ENCODE results near the gene KRT31. TPM values are rescaled to one million over a fixed set of nuclear protein-coding genes. Genes with fewer than 3 reads are reported as not detected.

Gene KRT31
- total and polyA plus RNA-seq, 2 of the 8 experiments (the other 6 are each of a cell fraction or from before 2014, with no cell fraction given): not detected

- no peak overlapping the region for H3K56ac ChIP-seq (replicated peaks; ENCODE audit: insufficient read length, low read depth, low read length)
- H3K27ac ChIP-seq (ENCODE audit: low read depth, low read length): no peak overlapping the region
- no peak overlapping the region for H3K18ac ChIP-seq (ENCODE audit: extremely low read depth, low read length)
- FAIRE-seq: no peak
- WGBS, 2 experiments (ENCODE audit: extremely low coverage in 1 of 2, insufficient coverage in 1 of 2, insufficient read length in 1 of 2, insufficient replicate concordance in 2 of 2, low coverage in 1 of 2, low lambda C conversion rate in 2 of 2, missing lambda C conversion rate in 1 of 2): 91% methylated on average over 4 of the region's 4 CpGs; no CpG with 5 or more reads in 1 of the 2 experiments
- no peak overlapping the region for H2BK12ac ChIP-seq (ENCODE audit: low read depth, low read length)
- DNase-seq (ENCODE audit: low read depth in 1 of 2, low spot score in 2 of 2): no peak
- no peaks in the 10 kb centered on the region for H3K36me3 ChIP-seq (ENCODE audit: control insufficient read depth in 2 of 4, insufficient read depth in 4 of 4, low read length in 3 of 4)
- H4K20me1 ChIP-seq (replicated peaks in 1 of 2; ENCODE audit: control insufficient read depth in 1 of 2, insufficient read depth in 2 of 2, low read length in 2 of 2): no peaks in the 10 kb centered on the region
- H2BK20ac ChIP-seq (ENCODE audit: low read length): no peak overlapping the region
- H2BK15ac ChIP-seq (ENCODE audit: low read length): no peak overlapping the region
- H3K4me1 ChIP-seq (replicated peaks in 1 of 4; ENCODE audit: control insufficient read depth in 3 of 4, insufficient read depth in 4 of 4, low read length in 3 of 4): peaks cover 0 to 7% (median 1%) of the 10 kb centered on the region in 4 experiments; a peak in 5 of 7 replicates
- no peak overlapping the region for H2AK5ac ChIP-seq (ENCODE audit: low read depth, low read length)
- H2AFZ ChIP-seq (ENCODE audit: low read length): no peak overlapping the region
- no peak overlapping the region for H4K8ac ChIP-seq (ENCODE audit: extremely low read depth, insufficient read depth, low read length)
- ChIA-PET CTCF (ENCODE audit: partially characterized antibody) (interaction anchor here (1.0 to 3.1 kb wide), 3 partner anchors 29 to 134 kb away, joined by 4 to 14 read pairs (median 5); no protein-coding TSS in a partner anchor), POLR2A (ENCODE audit: partially characterized antibody) (no interaction called here)
- no peak for TF ChIP-seq TAF1 (IDR thresholded peaks at IDR 0.05; ENCODE audit: low read depth, low read length)
- TF ChIP-seq SP4 (IDR thresholded peaks at IDR 0.05; ENCODE audit: low read length): no peak
- TF ChIP-seq KDM5A (IDR thresholded peaks at IDR 0.05; ENCODE audit: low read length): no peak
- TF ChIP-seq EGR1 (IDR thresholded peaks at IDR 0.05; ENCODE audit: borderline replicate concordance, low read depth, low read length): no peak
- no peak for TF ChIP-seq RXRA (IDR thresholded peaks at IDR 0.05; ENCODE audit: insufficient read depth, low read depth, low read length)
- no peak for TF ChIP-seq JUN (IDR thresholded peaks at IDR 0.05; ENCODE audit: low read depth, low read length)
- TF ChIP-seq SRF (IDR thresholded peaks at IDR 0.05; ENCODE audit: low read depth, low read length): no peak
- TF ChIP-seq USF2 (IDR thresholded peaks at IDR 0.05; ENCODE audit: low read length): no peak
- TF ChIP-seq KDM1A (IDR thresholded peaks at IDR 0.05; ENCODE audit: borderline replicate concordance, low read length): no peak
- H3K27me3 ChIP-seq (replicated peaks in 1 of 4; ENCODE audit: control insufficient read depth in 3 of 4, extremely low read depth in 1 of 4, insufficient read depth in 3 of 4, low read length in 3 of 4): no peaks in the 10 kb centered on the region; a peak in 2 of 7 replicates
- H3K79me1 ChIP-seq (ENCODE audit: low read depth, low read length): no peaks in the 10 kb centered on the region
- H3K14ac ChIP-seq (ENCODE audit: insufficient read length): no peak overlapping the region
- no peak overlapping the region for H4K91ac ChIP-seq (replicated peaks; ENCODE audit: insufficient read length, low read length)
- no peak overlapping the region for H3K23ac ChIP-seq (ENCODE audit: insufficient read length)
- no peak overlapping the region for H3K4me2 ChIP-seq (ENCODE audit: insufficient read depth in 1 of 2, low read depth in 2 of 2, low read length in 2 of 2)
- H3K9ac ChIP-seq (replicated peaks in 1 of 4; ENCODE audit: extremely low read depth in 1 of 4, low read depth in 3 of 4, low read length in 3 of 4): no peak overlapping the region
- no peak overlapping the region for H4K5ac ChIP-seq (ENCODE audit: insufficient read length, low read depth, low read length)
- H3K23me2 ChIP-seq (ENCODE audit: low read depth, low read length): no peaks in the 10 kb centered on the region
- H3K4ac ChIP-seq (replicated peaks; ENCODE audit: insufficient read length, low read depth, low read length): no peak overlapping the region
- H2BK120ac ChIP-seq (replicated peaks; ENCODE audit: low read depth, low read length): no peak overlapping the region
- no peak overlapping the region for H3K4me3 ChIP-seq (ENCODE audit: extremely low read depth in 1 of 4, insufficient read depth in 2 of 4, low read depth in 3 of 4, low read length in 4 of 4)
- H3K9me3 ChIP-seq (ENCODE audit: insufficient read depth in 2 of 2, low read depth in 1 of 2, low read length in 1 of 2): no peaks in the 10 kb centered on the region
- no peak overlapping the region for H2BK5ac ChIP-seq (ENCODE audit: low read depth, low read length)
- H3K79me2 ChIP-seq (ENCODE audit: control insufficient read depth in 1 of 2, insufficient read depth in 2 of 2, low read length in 2 of 2): no peaks in the 10 kb centered on the region
Measured at GRCh38 chr17:41415411-41415810, 18.0 kb upstream of the KRT31 start.
